Hindlimb muscle (tissue), 1 donor: ENCODE data around the gene ZNF610. TPM values are rescaled to one million over a fixed set of nuclear protein-coding genes. Genes with fewer than 3 reads are reported as not detected.

ENCODE experiments used
- DNase-seq: peaks from one replicate; pipeline ENCODE4 v3.0.0-alpha.2; 2013
- polyA plus RNA-seq: library from polyadenylated mRNA; unstranded; fragments of 120-200 nt; gene quantifications from one replicate; pipeline ENCODE4 v1.2.1, GENCODE V29; 2013; ENCODE audit not compliant: insufficient read length

Gene ZNF610
- polyA plus RNA-seq, 1 donor, result 3.7 TPM

GRCh38 chr19:52398081-52398441 lies 62.0 kb downstream of the ZNF610 start:
- DNase-seq, result no peak

- no peak for DNase-seq
These were observed 74.2 kb downstream of the ZNF610 start for GRCh38 chr19:52410276-52410675.

DNA sequence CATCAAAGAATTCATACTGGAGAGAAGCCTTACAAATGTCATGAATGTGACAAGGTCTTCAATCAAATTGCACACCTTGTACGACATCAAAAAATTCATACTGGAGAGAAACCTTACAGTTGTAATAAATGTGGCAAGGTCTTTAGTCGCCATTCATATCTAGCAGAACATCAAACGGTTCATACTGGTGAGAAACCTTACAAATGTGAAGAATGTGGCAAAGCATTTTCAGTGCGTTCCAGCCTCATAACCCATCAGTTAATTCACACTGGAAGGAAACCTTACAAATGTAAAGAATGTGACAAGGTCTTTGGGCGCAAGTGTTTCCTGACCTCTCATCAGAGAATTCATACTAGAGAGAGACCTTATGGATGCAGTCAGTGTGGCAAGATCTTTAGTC lies 79.7 kb downstream of the ZNF610 start:
- no peak for DNase-seq

Other genes starting within 250 kb of the ZNF610 start
- gene ZNF841, start 240.5 kb upstream of the ZNF610 start, polyA plus RNA-seq, result 13.0 TPM
- 8.4 TPM for gene ZNF616, start 196.3 kb upstream of the ZNF610 start, polyA plus RNA-seq
- gene ZNF836, start 164.6 kb upstream of the ZNF610 start, polyA plus RNA-seq, result 9.0 TPM
- 332 TPM for gene PPP2R1A, start 146.2 kb upstream of the ZNF610 start, polyA plus RNA-seq
- 12.2 TPM for gene ZNF766, start 66.7 kb upstream of the ZNF610 start, polyA plus RNA-seq
- 8.9 TPM for gene ZNF480, start 39.1 kb upstream of the ZNF610 start, polyA plus RNA-seq
- 16.4 TPM for gene ZNF880, start 33.7 kb downstream of the ZNF610 start, polyA plus RNA-seq
- 25.1 TPM for gene ZNF528, start 61.6 kb downstream of the ZNF610 start, polyA plus RNA-seq
- gene ZNF534, start 92.9 kb downstream of the ZNF610 start, polyA plus RNA-seq, result 0.75 TPM
- gene ZNF578, start 117.3 kb downstream of the ZNF610 start, polyA plus RNA-seq, result 2.7 TPM
- gene ZNF808, start 191.4 kb downstream of the ZNF610 start, polyA plus RNA-seq, result 8.4 TPM
- gene ZNF701, start 234.0 kb downstream of the ZNF610 start, polyA plus RNA-seq, result 11.2 TPM